ENCODE results near the gene PTPN7. TPM values are rescaled to one million over a fixed set of nuclear protein-coding genes. Genes with fewer than 3 reads are reported as not detected.

Gene PTPN7
- total and polyA plus RNA-seq, 10 of the 15 experiments (the other 5 are each of a cell fraction or from before 2014, with no cell fraction given), result 7.9 to 117 (median 102) TPM

GRCh38 chr1:202130816-202131522 lies 29.4 kb downstream of the PTPN7 start:
- CTCF ChIA-PET, result interaction anchor here (0.7 to 2.1 kb wide), 6 partner anchors 7 to 422 kb away, joined by 4 to 6 read pairs (median 4); no protein-coding TSS in a partner anchor
- Histone ChIP-seq H4K20me1 (ENCODE audit: control insufficient read depth, insufficient read depth) (peaks cover 3% of the 10 kb centered on the region; the same call in 1 of the 2 replicates), H3K27ac (ENCODE audit: control insufficient read depth, insufficient read depth) (no peak overlapping the region), H3K27me3 (replicated peaks in 1 of 2; ENCODE audit: control insufficient read depth in 2 of 2, insufficient read depth in 2 of 2, low read length in 1 of 2) (no peaks in the 10 kb centered on the region; a peak in 1 of 4 replicates), H3K4me3 (no peak overlapping the region), H3K36me3 (ENCODE audit: control insufficient read depth in 2 of 2, insufficient read depth in 2 of 2, low read length in 1 of 2) (peaks cover 7 to 21% of the 10 kb centered on the region in 2 experiments), H3K9me3 (replicated peaks; ENCODE audit: control insufficient read depth, insufficient read depth, low read length) (no peaks in the 10 kb centered on the region), H3K9ac (ENCODE audit: control insufficient read depth, insufficient read depth, low read length) (no peak overlapping the region), H3K4me2 (ENCODE audit: control insufficient read depth, insufficient read depth) (no peak overlapping the region), H3K79me2 (ENCODE audit: control insufficient read depth, insufficient read depth, low read length) (no peaks in the 10 kb centered on the region), H3K4me1 (ENCODE audit: control insufficient read depth, insufficient read depth, low read length) (no peaks in the 10 kb centered on the region), H2AFZ (ENCODE audit: control insufficient read depth, low read depth, low read length) (no peak overlapping the region)
- RAD21 ChIA-PET (ENCODE audit: unreplicated experiment), result interaction anchor here (1.2 kb wide), 1 partner anchor 131 kb away, joined by 3 read pairs; no protein-coding TSS in a partner anchor
- no peak for DNase-seq (ENCODE audit: low read depth, low spot score)
- no TSS peak for BruUV-seq (replicated peaks)
- FAIRE-seq, result no peak
- SMC1A ChIA-PET (ENCODE audit: uncharacterized antibody, unreplicated experiment), result interaction anchor here (0.8 kb wide), 1 partner anchor 12 kb away, joined by 3 read pairs; no protein-coding TSS in a partner anchor
- in situ Hi-C loops (cut with MboI), result no loop called here
- ATAC-seq, result no peak
- intact Hi-C loops (cut with micrococcal nuclease; ENCODE audit: unreplicated experiment), result no loop called here
- no peak for TF ChIP-seq LARP7 (IDR thresholded peaks at IDR 0.05)
- peak; percentile 72; the same call in 1 of the 2 replicates for TF ChIP-seq POLR2AphosphoS2 (IDR thresholded peaks at IDR 0.05; ENCODE audit: low read depth, low read length)
- 75% methylated on average over 9 of the region's 9 CpGs for WGBS (ENCODE audit: insufficient coverage, insufficient replicate concordance, low lambda C conversion rate, missing lambda C conversion rate)
- POLR2A ChIA-PET, result no interaction called here

- H4K20me1 ChIP-seq (ENCODE audit: control insufficient read depth, insufficient read depth), result peaks cover 3% of the 10 kb centered on the region; the same call in 1 of the 2 replicates
- FAIRE-seq (no peak), ATAC-seq (no peak), DNase-seq (ENCODE audit: low read depth, low spot score) (no peak)
- intact Hi-C loops (cut with micrococcal nuclease; ENCODE audit: unreplicated experiment), result no loop called here
- H3K4me3 ChIP-seq, result no peak overlapping the region
- in situ Hi-C loops (cut with MboI), result no loop called here
- RAD21 ChIA-PET (ENCODE audit: unreplicated experiment), result interaction anchor here (0.7 kb wide), 1 partner anchor 13 kb away, joined by 3 read pairs; no protein-coding TSS in a partner anchor
- no peaks in the 10 kb centered on the region for H3K4me1 ChIP-seq (ENCODE audit: control insufficient read depth, insufficient read depth, low read length)
- POLR2A ChIA-PET, result interaction anchor here (0.7 kb wide), 1 partner anchor 16 kb away, joined by 3 read pairs; no protein-coding TSS in a partner anchor
- H3K9ac ChIP-seq (ENCODE audit: control insufficient read depth, insufficient read depth, low read length), result no peak overlapping the region
- WGBS (ENCODE audit: insufficient coverage, insufficient replicate concordance, low lambda C conversion rate, missing lambda C conversion rate), result 46% methylated on average over 11 of the region's 11 CpGs
- H3K4me2 ChIP-seq (ENCODE audit: control insufficient read depth, insufficient read depth), result no peak overlapping the region
- SMC1A ChIA-PET (ENCODE audit: uncharacterized antibody, unreplicated experiment), result no interaction called here
- no peak overlapping the region for H2AFZ ChIP-seq (ENCODE audit: control insufficient read depth, low read depth, low read length)
- peaks cover 7 to 16% of the 10 kb centered on the region in 2 experiments for H3K36me3 ChIP-seq (ENCODE audit: control insufficient read depth in 2 of 2, insufficient read depth in 2 of 2, low read length in 1 of 2)
- TF ChIP-seq POLR2A (IDR thresholded peaks at IDR 0.05; ENCODE audit: low read depth, low read length) (peak; percentile 22), ESRRA (IDR thresholded peaks at IDR 0.05; ENCODE audit: low read length) (no peak)
- no peaks in the 10 kb centered on the region for H3K79me2 ChIP-seq (ENCODE audit: control insufficient read depth, insufficient read depth, low read length)
- H3K9me3 ChIP-seq (replicated peaks; ENCODE audit: control insufficient read depth, insufficient read depth, low read length), result no peaks in the 10 kb centered on the region
- H3K27ac ChIP-seq (ENCODE audit: control insufficient read depth, insufficient read depth), result no peak overlapping the region
- H3K27me3 ChIP-seq (replicated peaks in 1 of 2; ENCODE audit: control insufficient read depth in 2 of 2, insufficient read depth in 2 of 2, low read length in 1 of 2), result no peaks in the 10 kb centered on the region; a peak in 1 of 4 replicates
- no TSS peak for BruUV-seq (replicated peaks)
- CTCF ChIA-PET, result interaction anchor here (0.6 to 2.1 kb wide), 6 partner anchors 8 to 234 kb away, joined by 3 to 6 read pairs (median 4); no protein-coding TSS in a partner anchor
These were observed 30.1 kb downstream of the PTPN7 start for GRCh38 chr1:202130297-202130721.
